ENCODE data around the gene SREBF2.
A peak's percentile ranks its signal among the peaks of the same experiment; 100 is the strongest.

SREBF2 gene

DNA sequence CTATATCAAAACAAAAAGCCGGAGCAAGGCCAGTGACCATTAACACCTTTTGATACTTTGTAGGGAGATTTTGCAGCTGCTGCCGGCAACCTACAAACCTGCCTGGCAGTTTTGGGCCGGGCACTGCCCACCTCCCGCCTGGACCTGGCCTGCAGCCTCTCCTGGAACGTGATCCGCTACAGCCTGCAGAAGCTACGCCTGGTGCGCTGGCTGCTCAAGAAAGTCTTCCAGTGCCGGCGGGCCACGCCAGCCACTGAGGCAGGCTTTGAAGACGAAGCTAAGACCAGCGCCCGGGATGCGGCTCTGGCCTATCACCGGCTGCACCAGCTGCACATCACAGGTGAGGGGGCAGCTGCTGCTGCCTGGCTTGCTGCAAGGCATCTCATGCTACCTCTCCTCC is 47.7 kb downstream of the SREBF2 start:
- no peak for DNase-seq

DNA sequence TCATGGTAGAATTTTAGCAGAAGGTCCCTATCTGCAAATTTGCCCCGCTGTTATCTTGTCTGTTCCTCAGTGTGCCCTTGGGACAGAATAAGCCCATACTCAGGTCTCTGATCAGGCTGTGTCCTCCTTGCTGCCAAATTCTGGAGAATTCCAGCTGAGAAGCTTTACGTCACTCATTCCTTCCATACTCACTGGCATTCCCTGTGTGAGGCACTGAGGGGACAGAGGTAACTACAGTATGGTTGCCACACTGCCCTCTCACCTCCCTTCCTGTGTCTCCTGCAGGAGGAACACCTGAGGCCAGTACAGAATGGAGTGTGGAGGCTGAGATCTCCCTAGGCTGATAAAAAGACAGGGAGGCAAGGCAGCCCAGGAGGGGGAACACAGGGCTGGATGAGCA is 50.5 kb downstream of the SREBF2 start:
- DNase-seq, result no peak

- DNase-seq, result no peak
Observed at GRCh38 chr22:41885116-41885515, 52.2 kb downstream of the SREBF2 start.

- DNase-seq, result no peak
Observed at GRCh38 chr22:41885516-41885915, 52.6 kb downstream of the SREBF2 start.

DNA sequence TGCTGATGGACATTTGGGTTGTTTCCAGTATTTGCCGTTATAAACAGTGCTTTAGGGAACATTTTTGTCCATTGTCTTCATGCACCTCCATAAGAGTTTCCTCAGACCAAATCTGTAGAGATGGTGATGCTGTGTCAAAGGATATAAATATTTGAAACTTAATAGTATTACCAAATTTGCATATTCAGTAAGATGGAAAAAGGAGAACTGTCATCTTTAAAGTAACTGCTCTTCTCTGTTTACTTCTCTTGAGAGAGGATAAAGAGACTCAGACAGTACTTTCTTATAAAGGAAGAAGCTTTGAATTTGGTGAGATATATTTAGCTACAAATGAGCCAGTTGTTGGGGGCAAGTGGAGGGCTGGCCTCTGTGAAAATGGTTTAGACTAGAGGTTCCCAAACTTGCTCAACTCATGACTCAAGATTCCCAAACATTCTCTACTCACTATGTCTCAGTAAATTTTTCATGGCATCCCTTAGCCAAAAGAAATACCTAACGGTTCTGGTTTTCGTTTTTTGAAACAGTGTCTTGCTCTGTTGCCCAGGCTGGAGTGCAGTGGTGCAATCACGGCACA is 55.8 kb downstream of the SREBF2 start:
- no peak for DNase-seq

- no peak for DNase-seq
Observed at GRCh38 chr22:41891407-41891806, 58.5 kb downstream of the SREBF2 start.

GRCh38 chr22:41892721-41893120 is 59.8 kb downstream of the SREBF2 start:
- no peak for DNase-seq

GRCh38 chr22:41893591-41894375 is 60.9 kb downstream of the SREBF2 start:
- no peak for DNase-seq

DNA sequence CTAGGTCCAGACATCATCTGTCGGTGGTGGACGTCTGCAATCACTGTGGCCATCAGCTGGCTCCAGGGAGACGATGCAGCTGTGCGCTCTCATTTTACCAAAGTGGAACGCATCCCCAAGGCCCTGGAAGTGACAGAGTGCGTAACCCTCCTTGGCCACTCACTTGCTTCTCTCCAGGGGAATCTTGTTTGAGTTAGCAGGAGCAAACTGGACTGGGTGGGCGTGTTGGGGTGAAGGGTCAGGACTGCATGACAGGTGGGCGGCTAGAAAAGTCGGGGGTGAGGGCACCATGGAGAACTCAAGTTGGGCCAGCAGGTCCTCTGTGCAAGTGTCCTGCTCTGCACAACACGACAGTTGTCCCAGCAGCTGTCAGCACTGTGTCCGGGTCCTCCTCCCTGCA is 65.7 kb downstream of the SREBF2 start:
- DNase-seq, result no peak

GRCh38 chr22:41899110-41899509 is 66.2 kb downstream of the SREBF2 start:
- no peak for DNase-seq

GRCh38 chr22:41899992-41900651 is 67.2 kb downstream of the SREBF2 start:
- no peak for DNase-seq

DNA sequence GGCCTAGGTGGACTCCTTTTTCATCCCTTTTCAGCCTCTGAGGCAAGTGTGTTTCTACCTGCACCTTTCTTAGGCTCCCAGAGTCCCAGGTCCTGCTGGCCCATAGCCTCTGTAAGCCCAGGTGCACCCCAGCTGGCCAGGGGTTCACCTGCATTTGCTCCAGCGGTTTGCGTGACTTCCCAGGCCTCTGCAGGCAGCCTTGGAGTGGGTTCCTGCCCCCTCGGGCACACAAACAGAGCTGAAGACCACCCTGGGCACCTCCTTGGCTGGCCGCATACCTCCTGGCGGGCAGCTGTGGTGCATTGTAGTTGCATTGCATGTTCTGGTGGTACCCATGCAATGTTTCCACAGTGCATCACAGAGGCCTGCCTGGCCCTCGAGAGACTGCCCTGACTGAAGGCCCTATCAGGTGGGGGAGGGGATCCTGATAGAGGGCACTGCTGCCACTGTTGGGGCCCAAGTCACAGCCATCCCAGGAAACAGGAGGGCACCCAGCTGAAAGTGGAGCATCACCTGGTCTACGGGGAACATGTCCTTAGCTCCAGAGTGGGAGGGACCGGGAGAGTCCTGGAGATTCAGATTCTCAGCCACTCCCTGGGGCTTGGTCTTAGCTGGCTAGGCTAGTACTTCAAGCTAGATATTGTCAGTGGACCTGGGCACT is 67.9 kb downstream of the SREBF2 start:
- DNase-seq, result no peak

DNA sequence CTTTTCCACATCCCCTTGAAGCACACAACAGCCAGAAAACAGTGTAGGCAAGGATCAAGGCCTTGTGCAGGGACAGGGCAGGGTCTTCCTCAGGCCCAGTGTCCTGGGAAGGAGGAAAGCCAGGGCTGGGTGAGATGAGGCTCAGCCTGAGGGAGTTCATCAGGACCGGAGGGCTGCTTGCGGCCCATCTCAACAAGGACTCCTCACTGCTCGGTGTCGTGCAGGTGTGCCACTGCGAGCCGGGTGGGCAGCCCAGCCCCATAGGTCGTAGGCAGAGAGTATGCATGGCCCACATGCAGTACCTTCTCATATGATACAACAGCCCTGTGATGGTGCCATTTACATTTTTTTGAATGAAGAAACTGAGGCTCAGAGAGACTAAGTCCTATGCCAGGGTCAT is 69.1 kb downstream of the SREBF2 start:
- no peak for DNase-seq

GRCh38 chr22:41902932-41903421 is 70.1 kb downstream of the SREBF2 start:
- DNase-seq, result no peak

DNA sequence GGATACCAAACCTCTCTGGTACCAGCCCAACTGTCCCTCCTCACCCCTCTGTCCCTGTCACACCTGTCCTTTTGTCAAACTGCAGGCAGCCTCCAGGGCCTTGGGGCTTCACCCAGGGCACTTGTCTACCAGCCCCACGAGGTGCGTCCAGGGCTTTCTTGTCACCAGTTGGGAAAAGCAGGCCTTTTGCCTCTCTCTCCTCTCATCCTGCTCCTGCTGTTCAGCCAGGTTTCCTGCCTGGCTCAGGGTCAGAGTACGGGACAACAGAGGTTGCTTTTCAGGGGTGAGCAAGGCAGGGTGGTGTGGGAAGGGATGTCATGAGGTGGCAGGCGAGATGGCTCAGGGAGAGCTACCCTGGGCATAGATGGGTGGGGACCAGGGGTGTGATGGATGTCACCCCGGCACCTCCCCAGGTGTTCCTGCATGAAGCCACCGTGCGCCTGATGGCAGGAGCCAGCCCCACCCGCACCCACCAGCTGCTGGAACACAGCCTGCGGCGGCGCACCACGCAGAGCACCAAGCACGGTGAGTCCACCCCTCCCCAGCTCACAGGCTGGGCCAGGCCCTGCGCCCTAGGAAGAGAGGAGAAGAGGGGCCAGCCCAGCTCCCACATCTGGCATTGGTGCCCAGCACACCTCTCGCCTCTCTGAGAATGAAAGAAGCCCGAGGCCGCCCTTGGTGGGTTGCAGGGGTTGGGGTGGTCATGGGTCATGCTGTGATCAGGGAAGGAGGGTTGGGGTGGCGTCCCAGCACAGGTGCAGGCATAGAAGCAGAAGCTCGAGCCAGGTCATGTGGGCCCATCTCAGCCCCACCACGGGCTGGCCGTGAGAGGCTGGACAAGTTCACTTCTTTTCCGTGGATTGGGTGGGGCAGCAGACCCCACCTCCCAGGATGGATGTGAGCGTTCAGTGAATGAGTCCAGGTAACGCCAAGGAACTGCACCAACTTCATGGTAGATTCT is 71.8 kb downstream of the SREBF2 start:
- no peak for DNase-seq

DNA sequence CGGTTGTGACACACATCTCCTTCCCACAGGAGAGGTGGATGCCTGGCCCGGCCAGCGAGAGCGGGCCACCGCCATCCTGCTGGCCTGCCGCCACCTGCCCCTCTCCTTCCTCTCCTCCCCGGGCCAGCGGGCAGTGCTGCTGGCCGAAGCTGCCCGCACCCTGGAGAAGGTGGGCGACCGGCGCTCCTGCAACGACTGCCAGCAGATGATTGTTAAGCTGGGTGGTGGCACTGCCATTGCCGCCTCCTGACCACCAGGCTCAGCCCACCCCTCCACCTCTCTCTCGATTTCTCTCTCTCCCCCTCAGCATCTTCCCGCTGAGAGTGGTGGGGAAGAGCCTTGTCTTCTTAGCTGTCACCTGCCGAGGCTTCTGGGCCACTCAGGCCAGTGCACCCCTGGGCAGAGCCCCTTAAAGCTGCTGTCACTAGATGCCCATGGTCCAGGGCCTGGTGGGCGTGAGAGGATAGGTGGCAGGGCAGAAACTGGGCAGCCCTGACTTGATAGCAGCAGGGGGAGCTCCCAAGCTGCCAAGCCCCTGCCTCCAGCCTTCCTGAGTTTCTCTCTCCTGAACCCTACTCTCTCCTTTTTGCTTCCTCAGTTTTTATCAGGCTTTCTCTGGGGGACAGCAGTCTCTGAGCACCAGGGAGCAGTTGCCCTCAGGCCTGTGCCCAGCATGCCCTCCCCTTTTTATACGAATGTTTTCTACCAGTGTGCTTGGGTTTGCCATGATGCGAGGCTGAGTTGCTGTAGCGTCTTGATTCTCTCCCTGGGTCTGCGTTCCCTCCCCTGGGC is 72.7 kb downstream of the SREBF2 start:
- no peak for DNase-seq

- DNase-seq, result no peak
Observed at GRCh38 chr22:41906822-41907221, 73.9 kb downstream of the SREBF2 start.

DNA sequence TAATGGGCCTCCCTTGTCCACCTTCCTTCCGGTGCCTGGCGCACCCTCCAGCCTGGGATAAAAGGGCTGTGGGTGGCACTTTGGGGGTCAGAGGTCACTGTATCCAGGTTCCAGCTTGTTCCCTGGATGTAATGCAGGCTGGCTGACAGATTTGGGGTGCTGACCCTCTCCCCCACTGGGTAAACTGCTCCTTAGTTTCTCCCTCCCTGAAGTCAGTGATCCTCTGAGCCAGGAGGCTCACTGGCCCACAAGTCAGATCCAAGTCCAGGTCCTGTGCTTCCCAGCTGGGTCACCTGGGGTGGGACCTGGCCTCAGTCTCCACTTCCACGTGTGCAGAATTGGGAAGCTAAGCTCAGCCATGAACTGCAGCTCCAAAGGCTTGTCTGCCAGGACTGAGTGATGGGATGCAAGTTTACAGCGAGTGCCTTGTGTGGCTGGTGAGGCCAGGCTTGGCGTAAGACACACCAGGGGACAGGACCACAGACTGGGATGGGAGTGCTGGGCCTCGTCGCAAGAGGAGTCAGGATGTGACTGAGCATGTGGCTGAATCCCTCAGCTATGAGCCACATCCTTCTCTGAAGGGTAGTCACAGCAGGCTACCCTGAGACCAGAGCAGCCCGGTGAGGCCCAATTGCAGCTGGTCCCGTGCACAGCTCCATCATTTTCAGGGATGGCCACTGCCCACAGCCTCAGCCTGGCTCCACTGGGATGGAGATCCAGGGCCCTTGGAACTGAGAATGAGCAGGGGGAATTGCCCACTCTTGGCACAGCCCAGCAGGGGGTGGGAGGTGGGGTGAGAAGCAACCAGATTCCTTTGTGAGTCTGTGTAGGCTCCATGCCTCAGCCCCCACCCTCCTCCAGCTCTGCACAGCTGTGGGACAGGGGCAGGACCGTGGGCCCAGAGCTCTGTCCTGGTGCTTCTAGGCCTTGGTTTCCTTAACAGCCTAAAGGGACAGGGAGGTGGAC is 74.8 kb downstream of the SREBF2 start:
- no peak for DNase-seq

DNA sequence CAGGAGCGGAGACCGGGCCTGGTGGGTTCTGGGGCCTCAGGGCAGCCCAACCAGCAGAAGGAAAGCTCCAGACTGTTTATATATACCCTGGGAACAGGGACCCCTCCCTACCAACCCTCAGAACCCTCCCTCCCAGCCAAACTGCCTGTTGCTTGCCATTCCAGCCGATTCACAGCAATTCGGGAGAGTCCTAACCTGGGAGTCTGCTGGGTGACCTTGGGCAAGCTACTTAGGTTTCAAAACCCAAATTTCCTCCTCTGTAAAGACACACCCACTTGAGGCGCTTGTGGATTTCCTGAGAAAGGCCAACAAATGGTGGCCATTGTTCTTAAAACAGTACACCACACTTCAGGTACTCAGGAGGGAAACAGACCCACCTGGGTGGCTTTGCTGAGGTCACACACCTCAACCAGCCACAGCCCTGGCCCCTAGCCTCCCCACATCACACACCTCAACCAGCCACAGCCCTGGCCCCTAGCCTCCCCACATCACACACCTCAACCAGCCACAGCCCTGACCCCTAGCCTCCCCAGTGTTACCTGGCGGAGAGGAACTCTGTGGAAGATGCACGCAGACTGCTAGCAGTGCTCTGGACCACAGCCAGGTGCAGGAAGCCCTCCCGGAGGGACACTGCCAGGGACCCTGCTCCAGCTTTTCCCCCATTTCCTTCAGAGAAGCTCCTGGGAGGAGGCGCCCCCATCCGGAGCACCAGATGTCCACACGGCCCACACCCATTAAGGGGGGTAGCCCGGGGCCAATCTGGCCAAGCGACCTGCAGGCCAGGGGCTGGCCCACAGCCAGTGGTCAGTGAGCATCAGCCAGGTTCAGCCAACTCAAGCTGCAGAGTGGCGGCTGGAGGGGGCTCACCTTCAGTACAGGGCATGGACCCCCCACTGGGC is 75.8 kb downstream of the SREBF2 start:
- DNase-seq, result peak; percentile 39
